ENCODE data around the gene TLR5.
"Not testable (repeated sequence)": the region's sequence is repeated elsewhere in the genome, so short reads cannot be mapped to it uniquely, and the experiment has no call there.

Gene TLR5, protein sequence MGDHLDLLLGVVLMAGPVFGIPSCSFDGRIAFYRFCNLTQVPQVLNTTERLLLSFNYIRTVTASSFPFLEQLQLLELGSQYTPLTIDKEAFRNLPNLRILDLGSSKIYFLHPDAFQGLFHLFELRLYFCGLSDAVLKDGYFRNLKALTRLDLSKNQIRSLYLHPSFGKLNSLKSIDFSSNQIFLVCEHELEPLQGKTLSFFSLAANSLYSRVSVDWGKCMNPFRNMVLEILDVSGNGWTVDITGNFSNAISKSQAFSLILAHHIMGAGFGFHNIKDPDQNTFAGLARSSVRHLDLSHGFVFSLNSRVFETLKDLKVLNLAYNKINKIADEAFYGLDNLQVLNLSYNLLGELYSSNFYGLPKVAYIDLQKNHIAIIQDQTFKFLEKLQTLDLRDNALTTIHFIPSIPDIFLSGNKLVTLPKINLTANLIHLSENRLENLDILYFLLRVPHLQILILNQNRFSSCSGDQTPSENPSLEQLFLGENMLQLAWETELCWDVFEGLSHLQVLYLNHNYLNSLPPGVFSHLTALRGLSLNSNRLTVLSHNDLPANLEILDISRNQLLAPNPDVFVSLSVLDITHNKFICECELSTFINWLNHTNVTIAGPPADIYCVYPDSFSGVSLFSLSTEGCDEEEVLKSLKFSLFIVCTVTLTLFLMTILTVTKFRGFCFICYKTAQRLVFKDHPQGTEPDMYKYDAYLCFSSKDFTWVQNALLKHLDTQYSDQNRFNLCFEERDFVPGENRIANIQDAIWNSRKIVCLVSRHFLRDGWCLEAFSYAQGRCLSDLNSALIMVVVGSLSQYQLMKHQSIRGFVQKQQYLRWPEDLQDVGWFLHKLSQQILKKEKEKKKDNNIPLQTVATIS

DNA sequence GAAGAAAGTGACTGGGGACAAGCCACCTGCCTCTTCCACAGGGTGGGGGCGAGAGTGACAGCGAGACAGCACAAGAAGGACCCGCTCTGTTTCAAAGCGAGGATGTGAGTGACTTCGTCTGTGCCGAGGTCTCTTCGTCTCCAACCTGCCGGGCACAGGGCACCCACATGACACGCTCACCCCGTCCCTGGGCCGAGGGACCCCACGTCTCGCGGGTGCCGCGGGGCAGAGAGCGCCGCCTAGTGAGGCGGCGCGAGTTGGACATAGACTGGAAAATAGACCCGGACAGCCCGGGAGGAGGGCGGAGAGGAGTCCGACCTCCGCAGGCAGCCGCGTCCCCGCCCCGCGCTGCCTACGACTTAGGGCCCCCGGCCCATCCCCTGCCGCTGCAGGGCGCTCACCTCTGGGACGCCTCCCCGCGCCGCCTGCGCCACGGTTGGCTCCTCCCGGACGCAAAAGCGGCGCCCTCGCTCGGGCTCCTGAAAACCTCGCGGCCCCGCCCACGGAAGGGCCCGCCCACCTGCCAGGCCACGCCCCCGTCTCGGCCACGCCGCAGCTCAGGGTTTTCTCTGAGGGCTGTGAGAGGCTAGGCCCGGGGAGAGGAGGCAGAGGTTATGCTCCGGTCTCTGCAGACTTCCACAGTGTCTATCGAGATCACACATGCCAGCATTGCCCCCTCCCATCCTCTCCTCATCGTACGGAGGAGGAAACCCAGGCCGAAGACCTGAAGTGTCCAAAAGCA, at the start of gene TLR5:
TSS of gene TLR5 (minus strand) at position 454 of the 742 bp plus-strand sequence. CDS start 30,217 bp downstream, outside the sequence.
- DNase-seq: peak; percentile 30

DNA sequence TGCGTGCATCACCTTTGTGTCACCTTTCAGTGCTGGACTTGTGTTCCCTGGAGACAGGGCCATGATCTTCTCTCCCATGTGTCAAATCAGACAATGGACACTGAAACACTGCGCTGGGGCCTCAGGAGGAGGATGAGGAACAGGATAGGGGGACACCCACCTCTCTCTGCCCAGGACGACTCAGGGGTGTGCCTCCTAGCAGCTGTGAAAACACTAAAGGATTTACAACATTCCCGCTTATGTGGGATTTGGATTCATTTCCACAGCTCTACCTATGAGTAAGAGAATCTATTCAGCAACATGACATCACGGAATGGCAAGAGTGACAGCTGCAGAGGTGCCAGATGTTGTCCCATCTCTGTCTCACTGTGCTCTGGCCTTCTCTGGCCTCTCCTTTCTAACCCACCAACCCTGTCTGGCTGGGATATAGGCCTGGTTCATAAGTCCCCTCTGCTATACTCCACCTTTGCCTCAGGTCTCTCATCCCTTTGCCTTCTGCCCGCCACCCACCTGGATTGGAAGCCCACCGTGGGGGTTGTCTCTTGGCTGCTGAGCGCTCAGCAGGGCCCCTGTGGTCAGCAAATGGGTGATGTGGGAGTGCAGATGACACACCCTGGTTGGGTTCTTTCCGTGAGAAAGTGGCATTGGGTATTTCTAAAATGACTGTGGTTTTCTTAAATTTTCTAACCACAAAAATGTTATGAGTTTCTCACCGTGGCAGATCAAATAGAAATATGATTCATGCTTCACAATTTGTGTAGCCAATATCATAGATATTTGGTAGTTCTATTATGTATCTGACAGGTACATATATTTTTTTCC, 47.1 kb upstream of the TLR5 start:
- no peak for DNase-seq

DNA sequence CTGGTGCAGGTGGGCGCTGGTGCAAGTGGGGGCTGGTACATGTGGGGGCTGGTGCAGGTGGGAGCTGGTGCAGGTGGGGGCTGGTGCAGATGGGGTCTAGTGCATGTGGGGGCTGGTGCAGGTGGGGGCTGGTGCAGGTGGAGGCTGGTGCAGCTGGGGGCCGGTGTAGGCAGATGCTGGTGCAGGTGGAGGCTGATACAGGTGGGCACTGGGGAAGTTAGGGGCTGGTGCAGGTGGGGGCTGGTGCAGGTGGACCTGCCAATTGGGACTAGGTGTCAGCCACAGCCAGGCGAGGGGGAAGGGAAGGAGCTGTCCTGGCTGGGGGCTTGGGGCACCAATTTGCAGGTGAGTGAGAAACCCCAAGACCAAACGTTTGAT, 46.5 kb upstream of the TLR5 start:
- DNase-seq: no peak

DNA sequence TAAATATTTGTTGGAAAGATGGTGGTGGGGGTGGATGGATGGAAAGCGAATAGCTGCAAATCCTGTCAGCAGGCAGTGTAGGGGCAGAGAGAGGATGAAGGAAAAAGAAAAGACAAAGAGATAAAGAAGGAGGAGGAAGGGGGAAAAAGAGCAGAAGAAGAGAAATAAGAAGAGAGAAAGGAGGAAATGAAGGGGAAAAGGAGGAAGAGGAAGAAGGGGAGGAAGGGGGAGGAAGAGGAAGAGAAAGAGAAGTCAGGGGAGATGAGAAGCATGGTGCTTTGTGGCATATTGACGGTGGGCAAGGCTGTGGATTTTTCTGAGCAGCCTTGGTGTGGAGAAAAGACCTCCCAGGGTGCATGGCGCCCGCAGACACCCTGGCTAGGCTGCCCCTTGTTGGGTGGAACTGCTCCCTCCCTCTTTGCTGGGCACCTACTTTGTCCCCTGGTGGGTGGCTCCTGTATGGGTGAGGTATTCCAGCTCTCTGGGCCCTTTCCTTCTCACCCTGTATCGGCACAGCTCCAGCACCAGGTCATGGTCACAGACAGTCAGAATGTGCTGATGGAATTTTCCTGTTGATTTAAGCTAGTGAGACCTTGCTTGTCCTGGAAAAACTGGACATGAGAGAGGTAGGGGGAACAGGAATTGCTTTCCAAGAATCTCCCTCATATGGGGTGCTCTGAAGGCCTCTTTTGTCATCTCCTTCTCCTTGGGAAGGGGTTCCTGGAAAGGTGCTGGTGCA, 45.7 kb upstream of the TLR5 start:
- DNase-seq: no peak

DNA sequence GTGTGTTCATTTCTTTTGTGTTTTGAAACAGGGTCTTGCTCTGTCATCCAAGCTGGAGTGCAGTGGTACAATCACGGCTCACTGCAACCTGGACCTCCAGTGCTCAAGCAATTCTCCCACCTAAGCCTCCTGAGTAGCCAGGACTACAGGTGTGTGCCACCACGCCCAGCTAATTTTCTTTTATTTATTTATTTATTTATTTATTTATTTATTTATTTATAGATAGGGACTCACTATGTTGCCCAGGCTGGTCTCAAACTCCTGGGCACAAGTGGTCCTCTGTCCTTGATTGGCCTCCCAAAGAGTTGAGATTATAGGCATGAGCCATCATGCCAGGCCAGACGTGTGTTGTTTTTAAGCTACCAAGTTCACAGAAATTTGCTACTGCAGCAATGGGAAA, 43.8 kb upstream of the TLR5 start:
- no peak for DNase-seq

DNA sequence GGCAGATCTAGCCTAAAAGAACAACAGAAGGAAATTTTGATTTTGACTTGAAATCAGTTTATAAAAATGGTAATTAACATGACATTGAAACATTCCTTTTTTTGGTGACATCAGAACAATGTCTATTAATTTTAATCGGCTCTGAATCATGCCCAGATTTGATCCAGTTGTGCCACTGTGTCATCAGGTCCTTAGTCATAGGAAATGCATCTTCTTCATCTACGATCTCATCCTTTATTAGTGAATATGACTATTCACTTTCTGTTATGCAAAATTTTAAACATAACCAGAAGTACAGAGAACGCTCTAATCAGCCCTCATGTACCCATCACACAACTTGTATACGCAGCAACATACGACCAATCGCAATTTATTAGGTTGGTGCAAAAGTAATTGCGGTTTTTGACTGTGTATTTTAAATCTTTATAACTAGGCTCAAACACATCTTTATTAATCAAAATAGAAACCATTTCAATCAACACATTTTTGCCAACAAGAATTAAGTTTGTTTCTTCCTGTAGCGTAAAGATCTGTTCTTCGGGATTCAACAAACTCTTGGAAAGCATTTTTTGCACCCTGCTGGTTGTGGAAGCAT, 40.3 kb upstream of the TLR5 start:
- no peak for DNase-seq

DNA sequence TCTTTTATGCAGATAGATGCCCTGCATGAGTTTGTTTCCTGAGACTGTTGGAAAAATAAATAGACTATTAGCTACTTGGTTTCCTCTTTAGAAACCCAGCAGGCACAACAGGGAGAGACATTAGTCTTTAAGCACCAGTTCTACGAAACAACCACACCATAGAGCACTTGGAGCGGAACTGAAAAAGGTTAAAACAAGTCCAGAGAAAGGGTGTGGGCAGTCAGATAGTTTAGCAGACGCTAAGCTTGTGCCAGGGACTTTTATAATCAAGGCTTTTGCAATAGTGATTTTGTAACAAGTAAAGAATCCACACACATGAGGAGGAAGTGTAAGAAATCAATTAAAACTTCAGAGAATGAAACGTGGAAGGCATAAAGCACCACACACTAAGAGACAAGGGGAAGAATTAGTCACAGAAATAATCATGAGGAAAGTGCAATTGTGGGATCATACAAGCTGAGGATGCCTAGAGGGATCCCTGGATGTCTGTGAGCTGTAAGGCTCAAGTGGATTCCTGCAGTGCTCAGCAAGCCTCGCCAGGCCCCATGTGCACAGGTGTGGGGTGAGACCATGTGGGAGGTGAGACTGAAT, 37.8 kb upstream of the TLR5 start:
- no peak for DNase-seq

DNA sequence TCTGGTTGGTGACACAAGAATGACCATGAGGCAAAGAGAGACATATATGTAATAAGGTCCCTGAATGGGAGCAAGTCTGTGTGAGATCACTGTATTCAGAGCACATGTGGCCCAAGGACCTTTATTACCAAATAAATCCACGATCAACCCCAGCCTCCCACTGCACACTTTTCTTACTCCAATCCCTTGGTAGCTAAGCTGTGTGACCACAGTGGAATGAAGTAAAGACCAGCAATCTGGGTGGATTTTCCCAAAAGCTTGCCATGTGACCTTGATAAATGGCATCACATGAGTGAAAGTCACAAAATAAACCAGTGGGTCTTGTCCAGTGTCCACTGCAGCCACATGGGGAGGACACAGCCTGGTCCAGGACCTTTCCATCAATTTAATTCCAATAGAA, 36.7 kb upstream of the TLR5 start:
- DNase-seq: no peak

DNA sequence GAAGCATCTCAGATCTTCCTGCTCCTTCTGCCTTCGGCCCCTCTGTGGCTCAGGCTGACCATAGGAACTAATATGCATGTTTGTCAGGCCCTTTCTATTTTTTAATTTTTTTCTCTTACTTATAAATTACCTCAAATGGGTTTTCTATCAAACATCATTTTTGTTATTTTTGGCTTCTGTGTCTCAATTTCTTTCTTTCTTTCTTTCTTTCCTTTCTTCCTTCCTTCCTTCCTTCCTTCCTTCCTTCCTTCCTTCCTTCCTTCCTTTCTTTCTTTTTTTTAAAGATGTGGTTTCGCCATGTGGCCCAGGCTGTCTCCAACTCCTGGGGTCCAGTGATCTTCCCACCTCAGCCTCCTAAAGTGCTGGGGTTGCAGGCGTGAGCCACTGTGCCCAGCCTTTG, 36.2 kb upstream of the TLR5 start:
- no peak for DNase-seq

DNA sequence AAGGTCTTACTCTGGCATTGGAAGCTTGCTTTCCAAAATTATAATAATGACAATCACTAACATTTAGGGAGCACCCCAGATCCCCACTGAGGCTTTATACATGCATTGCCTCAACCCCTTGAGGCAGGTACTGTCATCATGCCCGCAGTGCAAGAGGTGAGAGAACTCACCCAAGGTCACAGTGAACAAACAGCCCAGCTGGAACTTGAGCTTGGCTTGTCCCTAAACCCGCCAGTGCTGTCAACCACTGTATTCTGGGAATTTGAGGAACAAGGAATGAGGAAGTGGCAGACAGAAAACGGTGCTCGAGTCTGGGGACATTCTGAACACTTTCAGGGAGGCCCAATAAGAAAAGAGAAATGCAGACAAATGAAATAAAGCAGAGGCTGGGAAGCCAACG, 34.6 kb upstream of the TLR5 start:
- DNase-seq: no peak

DNA sequence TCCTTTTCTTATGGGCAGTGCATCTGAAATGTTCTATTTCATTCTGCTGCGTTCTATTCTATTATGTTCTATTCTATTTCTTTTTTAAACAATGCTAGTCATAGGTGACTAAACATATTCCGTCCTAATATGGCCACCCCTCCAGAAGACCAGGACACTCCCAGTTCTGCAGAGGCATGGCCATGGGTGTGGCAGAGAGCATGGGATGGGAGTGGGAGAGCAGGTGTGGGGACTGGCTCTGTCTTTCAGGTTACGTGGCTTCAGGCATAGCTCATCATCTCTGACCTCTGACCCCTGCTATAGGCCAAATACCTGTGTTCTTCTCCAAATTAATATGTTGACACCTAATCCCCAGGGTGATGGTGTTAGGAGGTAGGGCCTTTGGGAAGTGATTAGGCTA, 33.4 kb upstream of the TLR5 start:
- no peak for DNase-seq

DNA sequence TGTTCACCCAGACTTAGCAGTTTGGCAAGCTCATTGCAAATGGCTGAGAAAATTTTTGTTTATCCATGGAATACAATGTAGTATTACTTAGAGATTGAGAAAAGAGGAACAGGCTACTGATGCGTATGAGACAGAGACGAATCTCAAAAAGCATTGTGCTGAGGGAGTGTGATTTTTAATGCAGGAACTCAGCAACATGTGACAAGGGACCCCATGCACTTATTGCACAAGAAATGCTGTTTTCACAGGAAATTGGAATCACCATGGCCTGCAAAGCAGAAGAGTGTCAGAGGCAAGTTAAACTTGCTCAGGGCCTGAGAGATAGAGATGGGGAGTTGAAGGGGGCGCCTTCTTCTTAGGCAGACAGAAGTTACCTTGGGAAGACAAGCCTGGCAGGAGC, 32.6 kb upstream of the TLR5 start:
- DNase-seq: no peak

DNA sequence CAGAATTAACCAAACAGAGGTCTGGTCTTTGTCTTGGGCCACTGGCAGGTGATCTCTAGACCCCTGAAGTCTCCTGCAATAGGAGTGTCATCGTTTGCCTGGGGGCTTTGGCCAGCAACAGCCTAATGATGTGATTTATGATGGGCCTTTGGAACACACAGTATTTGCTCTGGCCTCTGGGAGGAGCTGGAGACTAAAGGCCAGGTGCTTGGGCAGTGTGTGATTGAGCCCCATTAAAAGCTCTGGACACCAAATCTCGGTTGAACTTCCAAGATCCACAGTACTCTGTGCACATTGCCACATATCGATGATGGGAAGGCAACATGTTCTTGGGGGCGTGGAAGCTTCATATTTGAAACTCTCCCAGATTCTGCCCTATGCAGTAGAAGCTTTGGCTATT, 32.0 kb upstream of the TLR5 start:
- DNase-seq: no peak

DNA sequence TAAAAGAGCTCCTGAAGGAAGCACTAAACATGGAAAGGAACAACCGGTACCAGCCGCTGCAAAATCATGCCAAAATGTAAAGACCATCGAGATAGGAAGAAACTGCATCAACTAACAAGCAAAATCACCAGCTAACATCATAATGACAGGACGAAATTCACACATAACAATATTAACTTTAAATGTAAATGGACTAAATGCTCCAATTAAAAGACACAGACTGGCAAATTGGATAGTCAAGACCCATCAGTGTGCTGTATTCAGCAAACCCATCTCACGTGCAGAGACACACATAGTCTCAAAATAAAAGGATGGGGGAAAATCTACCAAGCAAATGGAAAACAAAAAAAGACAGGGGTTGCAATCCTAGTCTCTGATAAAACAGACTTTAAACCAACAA, 26.4 kb upstream of the TLR5 start:
- DNase-seq: not testable (repeated sequence)

DNA sequence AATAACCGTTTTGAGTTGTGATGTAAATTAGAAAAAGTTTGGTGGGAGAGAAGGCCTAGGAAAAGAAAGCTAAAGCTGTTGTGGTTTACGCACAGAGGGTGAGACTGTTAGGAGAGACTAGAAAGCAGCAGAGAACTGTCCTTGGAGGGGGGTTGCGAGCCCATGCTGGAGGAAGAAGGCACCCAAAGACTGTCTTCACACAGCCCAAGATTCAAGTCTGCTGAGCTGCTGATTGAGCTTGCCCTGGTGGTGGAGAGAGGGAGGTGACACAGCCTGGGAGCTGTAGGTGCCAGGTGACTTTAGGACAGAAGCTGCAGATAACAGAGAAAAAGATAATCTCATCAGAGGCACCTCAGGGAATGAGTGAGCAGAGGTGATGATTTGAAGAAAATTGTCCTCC, 18.3 kb upstream of the TLR5 start:
- DNase-seq: no peak

DNA sequence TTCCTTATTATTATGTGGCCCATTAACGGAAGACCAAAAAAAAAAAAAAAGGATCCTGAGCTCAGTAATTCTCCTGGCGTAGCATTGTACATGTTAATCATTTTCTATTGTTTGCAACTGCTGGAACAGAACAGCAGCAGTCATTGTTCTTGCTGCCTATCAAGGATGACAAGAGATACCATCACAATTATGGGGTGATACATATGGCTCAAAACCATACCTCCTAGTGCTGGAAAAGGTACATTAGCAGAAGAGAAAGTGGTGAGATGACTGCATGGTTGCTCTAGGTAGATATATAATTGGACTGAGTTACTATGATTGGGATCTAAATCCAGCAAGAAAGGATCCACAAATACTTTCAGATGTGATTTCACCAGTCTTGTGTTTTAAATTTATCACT, 13.3 kb upstream of the TLR5 start:
- DNase-seq: no peak

DNA sequence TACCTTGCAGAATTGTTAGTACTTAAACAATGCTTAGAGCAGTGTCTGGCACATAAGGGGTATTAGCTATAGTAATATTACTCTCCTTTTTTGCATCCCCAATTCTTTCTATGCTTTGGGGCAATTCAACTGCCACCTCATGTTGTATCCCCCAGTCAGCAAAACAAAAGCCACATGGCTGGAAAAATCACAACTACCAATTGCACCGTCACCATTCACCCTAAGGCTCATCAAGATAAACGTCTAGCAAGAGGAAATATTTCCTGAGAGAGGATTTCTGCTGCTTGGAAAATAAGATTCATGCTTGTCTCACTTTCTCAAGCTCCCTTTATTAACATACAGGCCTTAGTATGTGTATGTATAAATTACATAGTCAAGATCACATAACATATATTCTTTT, 12.1 kb upstream of the TLR5 start:
- no peak for DNase-seq

DNA sequence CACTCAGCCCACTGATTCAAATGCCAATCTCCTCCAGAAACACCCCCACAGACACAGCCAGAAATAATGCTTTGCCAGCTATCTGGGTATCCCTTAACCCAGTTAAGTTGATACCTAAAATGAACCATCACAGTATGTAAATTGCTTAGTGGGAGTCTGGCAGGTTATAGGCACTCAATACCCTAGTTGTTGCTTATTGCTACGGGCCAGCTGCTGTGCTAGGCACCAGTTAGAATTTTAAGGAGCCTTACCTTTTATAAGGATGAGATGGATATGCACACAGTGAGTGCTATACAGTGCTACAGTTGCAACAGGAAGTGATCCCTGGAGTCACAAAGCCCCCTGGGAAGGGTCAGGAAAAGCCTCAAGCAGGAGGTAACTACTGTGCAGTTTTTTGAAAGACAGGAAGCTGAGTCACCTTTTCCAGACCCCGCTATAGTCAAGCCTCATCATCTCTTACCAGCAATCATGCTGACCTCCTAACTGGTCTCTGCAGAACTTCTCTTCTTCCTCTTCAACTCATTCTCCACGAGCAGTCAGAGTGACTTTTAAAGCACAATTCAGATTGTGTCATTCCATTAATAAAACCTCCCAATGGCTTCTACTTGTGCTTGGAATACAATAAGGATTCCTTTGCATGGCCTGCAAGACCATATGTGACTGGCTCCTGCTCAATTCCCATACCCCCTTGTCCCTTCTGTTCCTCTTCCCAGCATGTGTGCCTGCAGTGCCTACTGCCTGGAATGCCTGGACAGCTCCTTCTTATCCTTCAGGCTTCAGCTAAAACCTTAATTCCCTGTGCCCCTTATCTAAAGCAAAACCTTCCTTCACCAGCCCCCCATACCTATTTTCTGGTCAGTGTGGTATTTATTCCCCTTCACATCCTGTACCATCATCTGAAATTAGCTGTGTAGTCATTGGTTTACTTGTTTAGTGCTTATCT, 10.4 kb upstream of the TLR5 start:
- no peak for DNase-seq

DNA sequence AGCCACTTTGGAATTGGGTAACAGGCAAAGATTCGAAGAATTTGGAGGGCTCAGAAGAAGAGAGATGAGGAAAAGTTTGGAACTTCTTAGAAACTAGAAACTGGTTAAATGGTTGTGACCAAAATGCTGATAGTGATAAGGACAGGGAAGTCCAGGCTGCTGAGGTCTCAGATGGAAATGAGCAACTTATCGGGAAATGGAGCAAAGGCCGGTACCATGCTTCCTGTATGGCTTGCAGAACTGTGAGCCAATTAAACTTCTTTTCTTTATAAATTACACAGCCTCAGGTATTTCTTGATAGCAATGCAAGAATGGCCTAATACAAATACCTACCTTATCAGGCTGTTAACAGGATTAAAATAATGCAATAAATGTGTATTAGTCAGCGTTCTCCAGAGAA, 9.4 kb upstream of the TLR5 start:
- no peak for DNase-seq

DNA sequence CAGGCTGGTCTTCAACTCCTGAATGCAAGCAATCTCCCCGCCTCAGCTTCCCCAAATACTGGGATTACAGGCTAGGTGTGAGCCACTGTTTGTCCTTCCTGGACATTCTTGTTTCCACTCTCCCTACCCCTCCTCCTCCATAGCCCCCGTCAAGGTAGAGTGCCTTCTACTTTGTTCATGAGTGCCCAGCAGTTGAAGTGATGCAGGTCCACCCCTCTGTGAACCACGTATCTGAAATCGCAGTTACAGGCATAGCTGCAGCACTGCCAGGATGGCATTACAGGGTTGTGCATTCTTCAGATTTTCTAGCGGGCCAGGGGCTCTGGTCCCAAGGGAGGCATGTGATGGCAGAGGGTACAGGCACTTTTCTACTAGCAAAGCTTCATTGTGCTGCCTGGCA, 7.4 kb upstream of the TLR5 start:
- DNase-seq: no peak

Measured in NCI-H748 treated with DMSO at 0.1 percent for 48 hours (cell line).